ENCODE measurements around the gene ARHGEF39. TPM values are rescaled to one million over a fixed set of nuclear protein-coding genes. Genes with fewer than 3 reads are reported as not detected.

ARHGEF39 gene
- total RNA-seq, 2 experiments from 2014 or later = 16.0 to 19.9 TPM

DNA sequence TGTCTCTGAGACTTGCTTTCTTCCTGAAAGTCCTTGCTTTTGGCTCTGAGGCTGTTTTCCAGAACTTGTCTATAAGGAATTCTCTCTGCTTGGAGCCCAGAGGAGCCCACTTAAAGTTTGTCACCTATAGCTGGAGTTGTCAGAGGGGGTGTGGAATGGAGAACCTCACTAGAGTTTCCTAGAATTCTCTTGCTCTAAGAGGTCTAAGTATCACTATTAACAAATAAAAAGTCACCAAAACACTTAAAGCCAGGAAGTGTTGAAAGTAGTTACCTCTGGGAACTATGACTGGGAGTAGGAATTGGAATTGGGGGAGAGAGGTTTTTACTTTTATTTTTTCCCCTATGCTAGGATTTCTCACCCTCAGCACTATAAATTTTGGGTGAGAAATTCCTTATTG, 29.3 kb downstream of the ARHGEF39 start:
- POLR2A ChIA-PET = interaction anchor here (1.2 to 2.1 kb wide), 2 partner anchors 12 to 16 kb away, joined by 3 to 13 read pairs; no protein-coding TSS in a partner anchor
- no peak for DNase-seq
- Mint-ChIP-seq H3K36me3 (ENCODE audit: low read depth) (peaks cover 14% of the 10 kb centered on the region), H3K27ac (peak overlapping the region; percentile 80), H3K4me1 (ENCODE audit: low read depth) (peaks cover 57% of the 10 kb centered on the region), H3K9me3 (peaks cover 6% of the 10 kb centered on the region), H3K27me3 (no peaks in the 10 kb centered on the region), H3K4me3 (no peak overlapping the region)
- CTCF ChIA-PET = interaction anchor here (1.0 to 2.7 kb wide), 5 partner anchors 12 to 25 kb away, joined by 3 to 11 read pairs (median 8); no protein-coding TSS in a partner anchor
- no peak for ATAC-seq
- intact Hi-C loops (cut with micrococcal nuclease) = no loop called here
- TF ChIP-seq, protein P1, sequence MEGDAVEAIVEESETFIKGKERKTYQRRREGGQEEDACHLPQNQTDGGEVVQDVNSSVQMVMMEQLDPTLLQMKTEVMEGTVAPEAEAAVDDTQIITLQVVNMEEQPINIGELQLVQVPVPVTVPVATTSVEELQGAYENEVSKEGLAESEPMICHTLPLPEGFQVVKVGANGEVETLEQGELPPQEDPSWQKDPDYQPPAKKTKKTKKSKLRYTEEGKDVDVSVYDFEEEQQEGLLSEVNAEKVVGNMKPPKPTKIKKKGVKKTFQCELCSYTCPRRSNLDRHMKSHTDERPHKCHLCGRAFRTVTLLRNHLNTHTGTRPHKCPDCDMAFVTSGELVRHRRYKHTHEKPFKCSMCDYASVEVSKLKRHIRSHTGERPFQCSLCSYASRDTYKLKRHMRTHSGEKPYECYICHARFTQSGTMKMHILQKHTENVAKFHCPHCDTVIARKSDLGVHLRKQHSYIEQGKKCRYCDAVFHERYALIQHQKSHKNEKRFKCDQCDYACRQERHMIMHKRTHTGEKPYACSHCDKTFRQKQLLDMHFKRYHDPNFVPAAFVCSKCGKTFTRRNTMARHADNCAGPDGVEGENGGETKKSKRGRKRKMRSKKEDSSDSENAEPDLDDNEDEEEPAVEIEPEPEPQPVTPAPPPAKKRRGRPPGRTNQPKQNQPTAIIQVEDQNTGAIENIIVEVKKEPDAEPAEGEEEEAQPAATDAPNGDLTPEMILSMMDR (IDR thresholded peaks at IDR 0.05) = no peak

DNA sequence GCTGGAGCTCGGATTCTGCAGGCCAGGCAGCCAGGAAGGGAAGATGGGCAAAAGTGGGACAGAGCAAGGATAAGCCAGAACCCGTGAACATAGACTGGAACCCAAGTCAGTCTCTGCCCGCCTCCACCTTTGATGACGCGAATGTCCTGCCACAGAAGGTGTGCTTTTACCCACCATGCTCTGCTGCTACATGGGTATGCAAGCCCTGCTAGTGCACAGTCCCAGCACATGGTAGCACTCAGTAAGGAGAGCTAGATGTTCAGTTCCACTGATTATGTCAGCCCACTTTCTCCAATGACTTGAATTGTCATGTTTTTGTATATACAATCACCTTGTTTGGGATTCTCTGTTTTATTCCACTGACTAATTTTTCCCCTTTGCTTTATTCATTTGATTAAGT, 35.4 kb downstream of the ARHGEF39 start:
- Mint-ChIP-seq H3K4me3 (no peak overlapping the region), H3K9me3 (no peaks in the 10 kb centered on the region), H3K27me3 (no peaks in the 10 kb centered on the region), H3K4me1 (ENCODE audit: low read depth) (peaks cover 17% of the 10 kb centered on the region), H3K27ac (no peak overlapping the region), H3K36me3 (ENCODE audit: low read depth) (no peaks in the 10 kb centered on the region)
- CTCF ChIA-PET = interaction anchor here (1.4 to 4.6 kb wide), 11 partner anchors 10 to 67 kb away, joined by 3 to 25 read pairs (median 6); partner anchors contain the start of genes ARHGEF39, CCDC107 and RMRP
- intact Hi-C loops (cut with micrococcal nuclease) = no loop called here
- DNase-seq (no peak), ATAC-seq (peak; percentile 47)
- POLR2A ChIA-PET = interaction anchor here (0.6 to 3.0 kb wide), 3 partner anchors 10 to 18 kb away, joined by 3 to 8 read pairs (median 7); no protein-coding TSS in a partner anchor
- TF ChIP-seq, protein P1 (IDR thresholded peaks at IDR 0.05) = no peak

DNA sequence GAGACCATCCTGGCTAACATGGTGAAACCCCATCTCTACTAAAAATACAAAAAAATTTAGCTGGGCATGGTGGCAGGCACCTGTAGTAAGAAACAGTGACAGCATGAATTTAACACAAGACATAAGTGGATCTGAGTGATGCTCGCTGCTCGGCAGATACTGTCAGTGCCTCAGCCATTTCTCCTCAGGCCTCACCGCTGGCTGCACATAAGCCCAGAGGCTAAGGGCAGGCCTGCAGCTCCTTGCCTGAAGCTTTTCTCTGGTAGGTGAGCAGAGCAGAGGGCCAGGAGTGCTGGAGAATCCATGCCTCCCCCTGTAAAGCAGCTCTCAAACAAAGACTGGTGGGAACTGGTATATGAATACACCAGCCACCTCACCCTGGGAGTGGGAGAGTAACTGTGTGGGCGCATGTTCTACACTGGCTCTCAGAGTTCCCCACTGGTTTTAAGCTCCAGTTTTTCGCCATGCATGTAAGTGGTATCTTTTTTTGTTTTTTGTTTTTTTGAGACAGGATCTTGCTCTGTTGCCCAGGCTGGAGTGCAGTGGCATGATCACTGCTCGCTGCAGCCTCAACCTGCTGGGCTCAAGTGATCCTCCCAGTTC, 36.5 kb downstream of the ARHGEF39 start:
- H3K4me1 Mint-ChIP-seq (ENCODE audit: low read depth) = peaks cover 16% of the 10 kb centered on the region
- POLR2A ChIA-PET = interaction anchor here (0.6 to 3.0 kb wide), 6 partner anchors 9 to 185 kb away, joined by 3 to 8 read pairs (median 4); no protein-coding TSS in a partner anchor
- no peaks in the 10 kb centered on the region for H3K9me3 Mint-ChIP-seq
- no peak for ATAC-seq
- DNase-seq = no peak
- no peak overlapping the region for H3K4me3 Mint-ChIP-seq
- TF ChIP-seq, protein P1 (IDR thresholded peaks at IDR 0.05) = no peak
- H3K27me3 Mint-ChIP-seq = no peaks in the 10 kb centered on the region
- no peak overlapping the region for H3K27ac Mint-ChIP-seq
- no peaks in the 10 kb centered on the region for H3K36me3 Mint-ChIP-seq (ENCODE audit: low read depth)
- intact Hi-C loops (cut with micrococcal nuclease) = no loop called here
- CTCF ChIA-PET = interaction anchor here (0.9 to 4.6 kb wide), 12 partner anchors 9 to 409 kb away, joined by 3 to 25 read pairs (median 6); partner anchors contain the start of genes ARHGEF39, CCDC107 and RMRP

DNA sequence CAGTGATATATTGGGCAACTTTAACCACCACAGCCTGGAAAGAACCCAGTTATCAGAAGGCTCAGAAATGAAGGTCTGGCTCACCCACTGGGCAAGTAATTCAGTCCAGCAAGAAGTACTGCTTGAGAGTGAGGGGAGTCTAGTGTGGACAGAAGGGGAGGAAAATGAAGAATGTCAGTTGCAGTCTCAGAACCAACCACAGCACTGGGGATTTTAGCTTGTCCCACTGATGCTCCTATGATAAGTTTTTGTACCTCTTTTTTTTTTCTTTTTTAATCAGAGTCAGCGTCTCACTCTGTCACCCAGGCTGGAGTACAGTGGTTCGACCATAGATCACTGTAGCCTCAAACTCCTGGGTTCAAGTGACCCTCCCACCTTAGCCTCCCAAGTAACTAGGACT, 37.4 kb downstream of the ARHGEF39 start:
- POLR2A ChIA-PET = interaction anchor here (3.0 kb wide), 1 partner anchor 20 kb away, joined by 8 read pairs; no protein-coding TSS in a partner anchor
- Mint-ChIP-seq H3K27ac (peak overlapping the region; percentile 7), H3K27me3 (no peaks in the 10 kb centered on the region), H3K36me3 (ENCODE audit: low read depth) (no peaks in the 10 kb centered on the region), H3K4me3 (no peak overlapping the region), H3K9me3 (no peaks in the 10 kb centered on the region), H3K4me1 (ENCODE audit: low read depth) (peaks cover 16% of the 10 kb centered on the region)
- TF ChIP-seq, protein P1 (IDR thresholded peaks at IDR 0.05) = no peak
- CTCF ChIA-PET = interaction anchor here (1.8 to 4.6 kb wide), 3 partner anchors 8 to 36 kb away, joined by 6 to 25 read pairs (median 12); partner anchors contain the start of gene ARHGEF39
- intact Hi-C loops (cut with micrococcal nuclease) = no loop called here
- no peak for ATAC-seq
- DNase-seq = no peak

DNA sequence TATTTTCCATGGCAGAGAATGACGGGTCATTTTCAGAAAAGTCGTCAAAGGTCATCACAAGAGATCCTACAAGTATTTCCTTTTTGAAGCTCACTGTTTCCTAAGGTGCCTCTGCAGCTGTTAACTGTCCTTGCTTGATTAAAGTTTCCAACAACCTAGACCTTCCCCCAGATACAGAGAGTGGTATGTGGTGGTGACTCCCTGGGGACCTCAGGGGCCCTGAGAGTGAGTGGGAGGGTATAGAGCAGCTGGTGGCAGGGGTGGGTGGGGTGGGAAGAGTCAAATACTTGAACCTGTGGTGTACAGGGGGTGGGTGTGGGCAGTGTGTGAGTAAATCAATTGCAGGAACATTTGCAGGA, 45.2 kb downstream of the ARHGEF39 start:
- ChIA-PET CTCF (interaction anchor here (0.7 to 2.8 kb wide), 13 partner anchors 9 to 720 kb away, joined by 3 to 39 read pairs (median 5); partner anchors contain the start of genes ARHGEF39, CCDC107, RMRP and SIT1), POLR2A (interaction anchor here (0.8 to 2.8 kb wide), 15 partner anchors 9 to 112 kb away, joined by 3 to 13 read pairs (median 7); partner anchors contain the start of genes ARHGEF39, CREB3, TESK1 and TLN1)
- intact Hi-C loops (cut with micrococcal nuclease) = loop anchor here (2.0 kb wide), 1 partner anchor 29 kb away; no protein-coding TSS in a partner anchor

More for the DNA sequence above, 45.2 kb downstream of the ARHGEF39 start:
- TF ChIP-seq, protein P1 (IDR thresholded peaks at IDR 0.05) = no peak
- Mint-ChIP-seq H3K27me3 (no peaks in the 10 kb centered on the region), H3K9me3 (no peaks in the 10 kb centered on the region), H3K27ac (peak overlapping the region; percentile 96), H3K36me3 (ENCODE audit: low read depth) (no peaks in the 10 kb centered on the region), H3K4me3 (peak overlapping the region; percentile 86), H3K4me1 (ENCODE audit: low read depth) (peaks cover 53% of the 10 kb centered on the region)
- ATAC-seq (peak; percentile 61), DNase-seq (peak; percentile 74)

All from activated CD8-positive, alpha-beta T cell treated with anti-CD3 and anti-CD28 coated beads for 36 hours (primary cell).